Activated CD8-positive, alpha-beta T cell treated with anti-CD3 and anti-CD28 coated beads for 36 hours (primary cell): ENCODE results near the gene SERAC1. TPM values are rescaled to one million over a fixed set of nuclear protein-coding genes. Genes with fewer than 3 reads are reported as not detected.
A peak's percentile ranks its signal among the peaks of the same experiment; 100 is the strongest.

Experiments
- ATAC-seq: fragments of 200-7000 bp; cut with Tn5 transposase; one replicate; pipeline ENCODE4 v1.10.0; 2021; ENCODE audit warnings: mild to moderate bottlenecking, moderate library complexity
- CTCF ChIA-PET: fragments of 350-600 bp; sonication (Branson Sonifier 250); formaldehyde crosslinking; loops from one replicate; lab custom pipeline; 2021; ENCODE audit warnings: antibody characterized with exemption; lab: Charles Lee
- POLR2A ChIA-PET: fragments of 350-600 bp; sonication (Branson Sonifier 250); formaldehyde crosslinking; loops from one replicate; lab custom pipeline; 2021; ENCODE audit warnings: antibody characterized with exemption; lab: Charles Lee
- DNase-seq: peaks from one replicate; pipeline ENCODE4 v3.0.0-alpha.2; 2020
- H3K27ac Mint-ChIP-seq: one replicate; pipeline ENCODE4 v1.8.0; 2021; ENCODE audit warnings: mild to moderate bottlenecking, mixed read lengths
- H3K27me3 Mint-ChIP-seq: one replicate; pipeline ENCODE4 v1.8.0; 2021; ENCODE audit warnings: mixed read lengths
- H3K36me3 Mint-ChIP-seq: one replicate; pipeline ENCODE4 v1.8.0; 2021; ENCODE audit warnings: low read depth, mixed read lengths
- H3K4me1 Mint-ChIP-seq: one replicate; pipeline ENCODE4 v1.8.0; 2021; ENCODE audit warnings: low read depth, mixed read lengths
- H3K4me3 Mint-ChIP-seq: one replicate; pipeline ENCODE4 v1.8.0; 2021; ENCODE audit warnings: mild to moderate bottlenecking, moderate library complexity, mixed read lengths
- H3K9me3 Mint-ChIP-seq: one replicate; pipeline ENCODE4 v1.8.0; 2021; ENCODE audit warnings: mixed read lengths
- intact Hi-C: fragments of 100-400 bp; cut with micrococcal nuclease; formaldehyde crosslinking; loops from one replicate; pipeline ENCODE4 v1.10.0; 2022
- total RNA-seq, 2 experiments: library from RNA; stranded (reverse); gene quantifications; one replicate each; pipeline ENCODE4 v1.2.3, GENCODE V29; 2021
- TF ChIP-seq, protein P1 (sequence below): fragments of 200-600 bp; IDR thresholded peaks from one replicate; pipeline ENCODE4 v1.8.0; 2022; ENCODE audit warnings: antibody characterized with exemption, mild to moderate bottlenecking

SERAC1 gene
- total RNA-seq, 2 experiments from 2014 or later = 4.2 to 5.4 TPM

DNA sequence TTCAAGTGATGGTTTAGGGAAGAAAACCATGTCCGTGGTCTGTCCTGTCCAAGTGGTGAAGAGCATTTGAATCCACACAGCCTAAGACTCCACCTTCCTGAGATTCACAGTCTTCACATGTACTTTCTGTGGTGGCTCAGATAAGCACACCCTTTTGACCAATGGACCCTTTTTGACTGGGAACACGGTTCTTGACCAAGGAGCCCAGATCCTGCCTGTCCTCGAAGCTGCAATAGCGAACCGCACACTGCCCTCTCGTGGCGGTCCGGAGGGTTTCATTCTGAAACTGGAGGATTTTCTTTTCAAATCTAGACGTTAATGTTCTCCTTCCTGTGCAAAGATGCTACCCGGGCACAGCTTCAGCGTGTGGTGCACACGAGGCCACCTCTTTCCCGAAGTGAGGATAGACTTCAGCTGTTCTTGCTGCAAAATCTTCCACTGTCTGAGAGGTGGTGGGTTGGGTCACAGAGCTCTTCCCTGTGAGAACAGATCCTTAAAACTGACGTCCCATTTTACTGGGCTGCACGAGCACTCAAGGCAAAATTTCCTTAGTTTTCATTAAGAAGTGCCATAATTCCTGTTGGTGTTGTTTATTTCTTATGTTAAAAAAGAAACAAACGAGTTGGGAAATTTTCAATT, 95.9 kb downstream of the SERAC1 start:
- Mint-ChIP-seq H3K27me3 (no peaks in the 10 kb centered on the region), H3K36me3 (peaks cover 24% of the 10 kb centered on the region), H3K9me3 (no peaks in the 10 kb centered on the region), H3K4me1 (peaks cover 19% of the 10 kb centered on the region), H3K4me3 (no peak overlapping the region), H3K27ac (no peak overlapping the region)
- TF ChIP-seq, protein P1, sequence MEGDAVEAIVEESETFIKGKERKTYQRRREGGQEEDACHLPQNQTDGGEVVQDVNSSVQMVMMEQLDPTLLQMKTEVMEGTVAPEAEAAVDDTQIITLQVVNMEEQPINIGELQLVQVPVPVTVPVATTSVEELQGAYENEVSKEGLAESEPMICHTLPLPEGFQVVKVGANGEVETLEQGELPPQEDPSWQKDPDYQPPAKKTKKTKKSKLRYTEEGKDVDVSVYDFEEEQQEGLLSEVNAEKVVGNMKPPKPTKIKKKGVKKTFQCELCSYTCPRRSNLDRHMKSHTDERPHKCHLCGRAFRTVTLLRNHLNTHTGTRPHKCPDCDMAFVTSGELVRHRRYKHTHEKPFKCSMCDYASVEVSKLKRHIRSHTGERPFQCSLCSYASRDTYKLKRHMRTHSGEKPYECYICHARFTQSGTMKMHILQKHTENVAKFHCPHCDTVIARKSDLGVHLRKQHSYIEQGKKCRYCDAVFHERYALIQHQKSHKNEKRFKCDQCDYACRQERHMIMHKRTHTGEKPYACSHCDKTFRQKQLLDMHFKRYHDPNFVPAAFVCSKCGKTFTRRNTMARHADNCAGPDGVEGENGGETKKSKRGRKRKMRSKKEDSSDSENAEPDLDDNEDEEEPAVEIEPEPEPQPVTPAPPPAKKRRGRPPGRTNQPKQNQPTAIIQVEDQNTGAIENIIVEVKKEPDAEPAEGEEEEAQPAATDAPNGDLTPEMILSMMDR = peak; percentile 92
- ChIA-PET POLR2A (interaction anchor here (0.6 to 1.0 kb wide), 3 partner anchors 46 to 247 kb away, joined by 3 to 4 read pairs (median 3); no protein-coding TSS in a partner anchor), CTCF (interaction anchor here (0.7 to 6.0 kb wide), 47 partner anchors 10 to 757 kb away, joined by 3 to 33 read pairs (median 4); no protein-coding TSS in a partner anchor)
- peak; percentile 80 for ATAC-seq
- peak; percentile 77 for DNase-seq
- intact Hi-C loops = loop anchor here (5.0 kb wide), 1 partner anchor 90 kb away; the partner anchor contains the start of gene SYNJ2

DNA sequence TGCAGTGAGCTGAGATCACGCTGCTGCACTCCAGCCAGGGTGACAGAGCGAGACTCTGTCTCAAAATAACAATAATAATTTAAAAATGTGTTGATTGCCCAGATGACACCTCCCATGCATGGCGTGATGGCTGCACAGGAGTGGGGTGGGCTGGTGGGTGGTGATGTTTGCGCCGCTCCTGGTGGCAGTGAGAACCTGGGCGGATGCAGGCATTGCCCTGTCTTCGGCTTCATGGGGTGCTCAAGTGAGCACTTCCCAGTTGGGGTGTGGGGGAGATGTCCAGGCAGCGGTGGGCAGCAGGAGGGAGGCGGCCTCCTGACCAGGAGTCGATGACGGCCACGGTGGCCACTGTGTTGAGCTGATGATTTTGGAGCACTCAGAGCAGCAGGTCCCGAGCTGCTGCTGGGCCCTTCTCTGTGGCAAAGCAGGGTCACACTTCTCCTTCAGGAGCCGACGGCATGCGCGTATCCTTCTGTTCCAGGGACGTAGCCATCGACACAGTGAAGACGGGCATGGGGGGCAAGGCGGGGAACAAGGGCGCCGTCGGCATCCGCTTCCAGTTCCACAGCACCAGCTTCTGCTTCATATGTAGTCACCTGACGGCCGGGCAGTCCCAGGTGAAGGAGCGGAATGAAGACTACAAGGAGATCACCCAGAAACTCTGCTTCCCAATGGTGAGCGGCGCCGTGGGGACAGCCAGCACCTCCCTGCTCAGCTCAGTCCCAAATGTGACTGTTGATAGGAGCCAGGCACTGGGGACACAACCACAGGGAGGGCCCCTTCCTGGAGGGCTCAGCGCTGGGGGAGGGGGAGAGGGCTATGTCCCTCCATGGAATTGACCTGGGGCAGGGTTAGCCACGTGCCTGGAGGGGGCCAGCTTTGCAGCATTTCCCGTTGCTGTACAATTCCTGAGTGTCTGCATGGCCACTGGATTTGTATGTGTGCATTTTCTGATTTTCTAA, 96.7 kb downstream of the SERAC1 start:
- ChIA-PET POLR2A (interaction anchor here (1.0 kb wide), 1 partner anchor 45 kb away, joined by 4 read pairs; no protein-coding TSS in a partner anchor), CTCF (interaction anchor here (0.7 to 6.0 kb wide), 31 partner anchors 9 to 423 kb away, joined by 3 to 33 read pairs (median 4); no protein-coding TSS in a partner anchor)
- H3K27me3 Mint-ChIP-seq = no peaks in the 10 kb centered on the region
- TF ChIP-seq, protein P1 = no peak
- intact Hi-C loops = loop anchor here (5.0 kb wide), 1 partner anchor 89 kb away; the partner anchor contains the start of gene SYNJ2
- peaks cover 24% of the 10 kb centered on the region for H3K36me3 Mint-ChIP-seq
- no peak overlapping the region for H3K27ac Mint-ChIP-seq
- H3K9me3 Mint-ChIP-seq = no peaks in the 10 kb centered on the region
- ATAC-seq (peak; percentile 17), DNase-seq (no peak)
- no peak overlapping the region for H3K4me3 Mint-ChIP-seq
- H3K4me1 Mint-ChIP-seq = peaks cover 19% of the 10 kb centered on the region

DNA sequence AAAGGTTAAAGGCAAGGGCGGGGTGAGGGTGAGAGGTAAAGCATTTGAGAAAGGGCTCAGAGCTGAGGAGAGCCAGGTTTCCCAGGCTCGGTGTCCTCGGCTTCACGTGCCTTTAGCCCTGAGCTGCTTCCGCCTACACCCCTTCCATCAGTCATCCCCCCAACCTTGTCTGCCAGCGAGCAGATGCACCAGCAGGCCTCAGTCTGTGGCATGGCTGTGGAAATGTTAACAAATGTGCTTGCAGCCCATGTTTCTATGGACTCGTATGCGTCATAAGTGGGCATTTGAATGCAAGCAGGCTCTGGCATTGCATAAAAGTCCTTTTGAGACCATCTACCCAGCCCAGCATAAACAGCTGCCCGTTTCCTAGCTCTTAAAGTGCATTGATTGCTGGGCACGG, 97.5 kb downstream of the SERAC1 start:
- ATAC-seq (no peak), DNase-seq (no peak)
- intact Hi-C loops = loop anchor here (5.0 kb wide), 1 partner anchor 88 kb away; the partner anchor contains the start of gene SYNJ2
- Mint-ChIP-seq H3K36me3 (peaks cover 19% of the 10 kb centered on the region), H3K4me3 (no peak overlapping the region), H3K27me3 (no peaks in the 10 kb centered on the region), H3K27ac (peak overlapping the region; percentile 17), H3K9me3 (no peaks in the 10 kb centered on the region), H3K4me1 (peaks cover 19% of the 10 kb centered on the region)
- ChIA-PET CTCF (interaction anchor here (0.8 to 6.0 kb wide), 10 partner anchors 8 to 310 kb away, joined by 3 to 33 read pairs (median 6); no protein-coding TSS in a partner anchor), POLR2A (interaction anchor here (0.7 to 1.3 kb wide), 2 partner anchors 9 to 77 kb away, joined by 3 read pairs; no protein-coding TSS in a partner anchor)
- TF ChIP-seq, protein P1 = no peak

DNA sequence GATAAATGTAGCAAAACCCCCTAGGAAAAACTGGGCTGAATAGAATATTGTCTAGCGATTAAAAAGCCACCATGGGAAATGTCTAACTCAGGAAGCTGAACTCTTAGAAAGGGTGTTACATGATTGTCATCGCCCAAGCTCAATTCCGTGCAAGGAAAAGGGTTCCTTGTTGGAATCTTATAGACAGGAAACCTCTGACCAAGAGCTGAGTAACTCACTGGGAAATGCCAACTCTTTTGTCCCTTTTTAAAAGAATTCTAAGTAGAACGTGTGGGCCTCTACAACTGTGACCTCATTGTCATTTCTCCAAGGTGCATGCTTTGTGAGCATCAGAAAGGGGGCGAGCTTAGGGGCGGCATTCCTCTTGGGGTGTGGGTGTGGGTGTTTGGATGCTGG, 98.3 kb downstream of the SERAC1 start:
- TF ChIP-seq, protein P1 = no peak
- DNase-seq (no peak), ATAC-seq (no peak)
- no peaks in the 10 kb centered on the region for H3K27me3 Mint-ChIP-seq
- peaks cover 19% of the 10 kb centered on the region for H3K4me1 Mint-ChIP-seq
- H3K36me3 Mint-ChIP-seq = peaks cover 19% of the 10 kb centered on the region
- POLR2A ChIA-PET = interaction anchor here (0.7 to 1.4 kb wide), 3 partner anchors 9 to 76 kb away, joined by 3 to 4 read pairs (median 3); no protein-coding TSS in a partner anchor
- no peak overlapping the region for H3K27ac Mint-ChIP-seq
- CTCF ChIA-PET = interaction anchor here (0.9 to 6.0 kb wide), 5 partner anchors 13 to 755 kb away, joined by 3 to 33 read pairs (median 3); no protein-coding TSS in a partner anchor
- no peak overlapping the region for H3K4me3 Mint-ChIP-seq
- intact Hi-C loops = loop anchor here (5.0 to 10.0 kb wide), 2 partner anchors 87 to 155 kb away; partner anchors contain the start of gene SYNJ2
- H3K9me3 Mint-ChIP-seq = no peaks in the 10 kb centered on the region
